Cardiac muscle cell (in vitro differentiated cells and primary cell): Measurements from ENCODE around the gene ULBP2. TPM values are rescaled to one million over a fixed set of nuclear protein-coding genes. Genes with fewer than 3 reads are reported as not detected.

Experiments used
- DNase-seq, 2 donors: peaks; one replicate each; pipeline versions ENCODE4 v3.0.0 to v3.0.0-alpha.2; 2010 to 2017; ENCODE audit warnings: low read depth in 1 of 2, low spot score in 1 of 2
- H3K27ac ChIP-seq: fragments of 200-600 bp; sonication (generic); 2 replicates; pipeline ENCODE4 v1.5.1; 2016
- H3K27me3 ChIP-seq: fragments of 200-600 bp; sonication (generic); 2 replicates; pipeline ENCODE4 v1.6.0; 2016; ENCODE audit warnings: control low read depth
- H3K36me3 ChIP-seq: fragments of 200-600 bp; sonication (generic); 2 replicates; pipeline ENCODE4 v1.5.1; 2016; ENCODE audit warnings: control low read depth
- H3K4me1 ChIP-seq: fragments of 200-600 bp; sonication (generic); 2 replicates; pipeline ENCODE4 v1.8.1; 2017; ENCODE audit warnings: low read depth, mild to moderate bottlenecking, mixed run types
- H3K4me3 ChIP-seq: fragments of 200-600 bp; sonication (generic); 2 replicates; pipeline ENCODE4 v1.5.1; 2016; ENCODE audit warnings: mild to moderate bottlenecking
- H3K9me3 ChIP-seq: fragments of 200-600 bp; sonication (generic); 2 replicates; pipeline ENCODE4 v1.5.1; 2017; ENCODE audit warnings: low read depth, mild to moderate bottlenecking, control low read depth
- polyA plus RNA-seq: library from polyadenylated mRNA; unstranded; fragments of >200 nt; fragmentation: Nextera tagmentation; extraction: Ambion mirVana; gene quantifications from 2 replicates; pipeline ENCODE4 v1.2.1, GENCODE V29; 2016
- total RNA-seq: library from RNA; depleted of rRNA; stranded (reverse); fragments of >200 nt; gene quantifications from 2 replicates; pipeline ENCODE4 v1.2.3, GENCODE V29; 2016
- TF ChIP-seq, protein P1 (sequence below): IDR thresholded peaks from 2 replicates; pipeline ENCODE4 v1.5.1; 2012; ENCODE audit warnings: low read depth, mild to moderate bottlenecking, low read length

The ULBP2 gene
- total and polyA plus RNA-seq, 2 experiments from 2014 or later, result not detected

DNA sequence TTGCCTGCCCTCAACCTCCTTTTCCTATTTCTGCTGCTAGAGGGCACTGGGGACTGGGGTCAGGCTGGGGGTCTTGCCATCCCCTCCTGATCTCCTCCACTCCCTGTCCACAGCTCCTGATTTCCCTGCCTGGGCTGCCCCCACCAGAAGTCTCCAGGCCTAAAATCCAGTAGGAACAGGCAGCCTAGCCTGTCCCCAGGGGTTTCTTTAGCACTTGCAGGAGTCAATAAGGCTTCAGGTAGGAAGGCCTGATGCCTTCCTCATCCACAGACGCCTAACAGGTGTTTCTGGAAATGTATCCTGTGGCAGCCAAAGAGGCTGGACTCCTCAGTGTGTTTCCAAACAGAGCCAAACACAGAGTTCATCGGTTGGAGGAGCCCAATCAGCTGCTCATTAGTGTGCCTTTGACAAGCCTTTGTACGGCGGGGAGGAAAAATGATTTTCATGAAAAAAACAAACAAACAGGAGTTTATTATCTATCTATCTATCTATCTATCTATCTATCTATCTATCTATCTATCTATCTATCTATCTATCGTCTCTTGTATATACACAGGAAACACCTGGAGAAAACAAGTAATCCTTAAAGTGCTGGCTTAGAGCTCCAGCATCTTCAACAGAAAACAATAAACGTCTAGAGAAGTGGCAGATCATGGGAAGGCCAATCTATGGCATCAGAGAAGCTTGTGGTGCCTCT, 40.2 kb upstream of the ULBP2 start:
- Histone ChIP-seq H3K36me3 (no peaks in the 10 kb centered on the region), H3K9me3 (no peaks in the 10 kb centered on the region), H3K4me1 (no peaks in the 10 kb centered on the region), H3K4me3 (no peak overlapping the region), H3K27ac (no peak overlapping the region), H3K27me3 (no peaks in the 10 kb centered on the region)
- TF ChIP-seq, protein P1, sequence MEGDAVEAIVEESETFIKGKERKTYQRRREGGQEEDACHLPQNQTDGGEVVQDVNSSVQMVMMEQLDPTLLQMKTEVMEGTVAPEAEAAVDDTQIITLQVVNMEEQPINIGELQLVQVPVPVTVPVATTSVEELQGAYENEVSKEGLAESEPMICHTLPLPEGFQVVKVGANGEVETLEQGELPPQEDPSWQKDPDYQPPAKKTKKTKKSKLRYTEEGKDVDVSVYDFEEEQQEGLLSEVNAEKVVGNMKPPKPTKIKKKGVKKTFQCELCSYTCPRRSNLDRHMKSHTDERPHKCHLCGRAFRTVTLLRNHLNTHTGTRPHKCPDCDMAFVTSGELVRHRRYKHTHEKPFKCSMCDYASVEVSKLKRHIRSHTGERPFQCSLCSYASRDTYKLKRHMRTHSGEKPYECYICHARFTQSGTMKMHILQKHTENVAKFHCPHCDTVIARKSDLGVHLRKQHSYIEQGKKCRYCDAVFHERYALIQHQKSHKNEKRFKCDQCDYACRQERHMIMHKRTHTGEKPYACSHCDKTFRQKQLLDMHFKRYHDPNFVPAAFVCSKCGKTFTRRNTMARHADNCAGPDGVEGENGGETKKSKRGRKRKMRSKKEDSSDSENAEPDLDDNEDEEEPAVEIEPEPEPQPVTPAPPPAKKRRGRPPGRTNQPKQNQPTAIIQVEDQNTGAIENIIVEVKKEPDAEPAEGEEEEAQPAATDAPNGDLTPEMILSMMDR, result no peak
- DNase-seq, result no peak

DNA sequence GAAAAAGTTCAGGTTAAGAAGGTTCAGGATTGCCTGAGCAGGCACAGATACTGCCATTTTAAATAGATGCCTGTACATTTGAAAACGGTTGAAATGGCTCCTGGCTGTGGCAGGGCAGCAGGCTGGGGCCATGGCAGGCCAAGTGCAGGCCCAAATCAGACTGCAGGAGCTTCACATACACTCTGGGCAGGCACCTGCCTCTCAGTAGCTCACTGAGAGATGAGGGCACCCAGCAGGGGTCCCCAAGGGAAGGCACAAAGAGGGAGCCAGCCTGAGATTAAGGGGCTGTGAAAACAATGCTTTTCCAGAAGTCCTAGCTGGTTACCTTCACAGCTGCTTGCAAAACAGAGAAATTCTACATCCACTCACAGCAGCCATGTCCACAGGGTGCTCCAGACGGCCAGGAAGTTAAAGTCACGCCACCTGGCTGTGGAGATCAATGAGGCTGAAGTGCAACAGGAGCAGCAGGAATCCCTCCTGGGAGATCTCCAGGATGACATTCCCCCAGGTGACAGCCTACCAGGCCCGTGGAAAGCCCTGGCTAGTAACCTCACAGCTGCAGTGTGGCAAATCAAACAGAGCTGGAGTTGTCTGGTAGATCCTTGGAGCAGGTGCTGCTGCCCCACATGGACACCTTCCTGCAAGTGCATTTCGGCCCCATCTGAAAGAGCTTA, 37.7 kb upstream of the ULBP2 start:
- H3K9me3 ChIP-seq, result no peaks in the 10 kb centered on the region
- H3K36me3 ChIP-seq, result no peaks in the 10 kb centered on the region
- H3K27me3 ChIP-seq, result no peaks in the 10 kb centered on the region
- no peak overlapping the region for H3K27ac ChIP-seq
- H3K4me1 ChIP-seq, result no peaks in the 10 kb centered on the region
- H3K4me3 ChIP-seq, result no peak overlapping the region
- DNase-seq, result no peak
- TF ChIP-seq, protein P1, result no peak

DNA sequence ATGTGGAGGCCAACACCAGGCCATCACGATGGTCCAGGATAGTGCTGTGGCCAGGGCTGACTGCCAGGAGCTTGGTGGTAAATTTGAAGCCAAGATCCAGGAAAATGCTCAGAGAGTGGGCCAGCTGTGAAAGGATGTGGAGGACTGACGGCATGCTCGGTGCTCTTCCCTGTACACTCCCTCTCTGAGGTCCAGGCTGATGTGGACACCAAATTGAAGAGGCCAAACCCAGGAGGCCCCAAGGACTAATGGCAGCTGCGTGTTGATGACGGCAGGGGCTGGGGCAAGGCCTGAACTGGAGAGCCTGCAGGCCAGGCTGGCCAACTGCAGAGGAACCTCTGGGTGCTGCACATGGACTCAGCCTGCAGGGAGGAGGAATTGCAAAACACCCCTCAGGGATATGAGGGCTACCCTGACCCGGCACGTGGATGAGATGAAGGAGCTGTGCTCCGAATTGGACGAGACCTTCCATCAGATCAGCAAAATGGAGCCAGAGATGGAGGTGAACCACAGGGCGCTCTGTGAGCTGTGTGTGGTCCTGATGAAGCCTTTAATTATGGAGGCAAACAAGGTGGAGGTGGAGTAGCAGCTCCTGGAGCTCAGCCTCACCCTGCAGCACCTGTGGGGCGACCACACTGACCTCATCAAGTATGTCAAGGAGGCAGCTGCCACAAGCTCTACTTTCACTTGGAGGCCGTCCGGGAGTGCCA, 37.0 kb upstream of the ULBP2 start:
- TF ChIP-seq, protein P1, result no peak
- Histone ChIP-seq H3K9me3 (no peaks in the 10 kb centered on the region), H3K27ac (no peak overlapping the region), H3K4me1 (no peaks in the 10 kb centered on the region), H3K4me3 (no peak overlapping the region), H3K27me3 (no peaks in the 10 kb centered on the region), H3K36me3 (no peaks in the 10 kb centered on the region)
- no peak for DNase-seq

DNA sequence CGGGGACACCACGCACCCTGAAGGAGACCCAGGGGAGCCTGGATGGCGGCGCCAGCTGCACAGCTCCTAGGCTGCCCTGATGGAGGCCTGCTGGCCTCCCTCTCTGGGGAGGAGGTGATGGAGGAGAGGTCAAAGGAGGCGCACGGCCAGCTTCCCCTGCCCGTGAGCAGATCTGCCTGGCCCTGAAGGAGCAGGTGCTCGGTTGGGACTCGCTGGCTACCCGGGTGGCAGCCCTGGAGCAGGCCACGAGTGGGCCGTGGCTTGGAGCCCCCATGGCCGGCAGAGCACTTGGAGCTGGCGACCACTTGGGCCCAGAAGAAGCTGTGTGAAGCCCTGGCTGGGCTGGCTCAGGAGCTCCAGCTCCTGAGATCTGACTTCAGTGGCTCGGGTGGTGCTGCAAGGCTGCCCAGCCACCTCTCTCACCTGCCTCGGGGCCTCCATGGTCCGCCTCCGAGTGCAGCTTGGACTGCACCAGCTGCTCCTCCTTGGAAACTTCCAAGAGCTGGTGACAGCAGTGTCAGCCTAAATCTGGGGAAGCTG, 36.4 kb upstream of the ULBP2 start:
- H3K9me3 ChIP-seq, result no peaks in the 10 kb centered on the region
- H3K27ac ChIP-seq, result no peak overlapping the region
- DNase-seq, result no peak
- no peak overlapping the region for H3K4me3 ChIP-seq
- H3K4me1 ChIP-seq, result no peaks in the 10 kb centered on the region
- H3K36me3 ChIP-seq, result no peaks in the 10 kb centered on the region
- TF ChIP-seq, protein P1, result no peak
- no peaks in the 10 kb centered on the region for H3K27me3 ChIP-seq

DNA sequence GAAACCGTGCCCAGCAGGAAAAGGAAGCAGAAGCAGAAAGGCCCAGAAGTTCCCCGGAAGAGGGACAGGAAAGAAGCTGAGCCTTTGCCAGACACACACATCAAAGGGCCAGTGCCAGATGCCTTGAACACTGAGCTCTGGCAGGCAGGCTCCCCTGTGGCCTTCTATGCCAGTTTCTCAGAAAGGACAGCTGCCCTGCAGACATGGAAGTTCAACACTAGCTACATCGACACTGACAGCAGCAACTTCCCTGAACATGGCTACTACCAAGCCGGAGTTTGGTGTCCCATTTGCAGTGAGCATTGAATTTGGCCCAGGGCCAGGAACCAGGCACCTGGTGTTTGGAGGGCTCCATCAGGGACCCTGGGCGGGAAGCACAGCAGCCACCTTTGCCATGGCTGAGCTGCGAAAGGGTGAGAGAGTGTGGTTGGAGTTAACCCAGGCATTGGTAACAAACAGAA, 35.9 kb upstream of the ULBP2 start:
- no peak for DNase-seq
- no peaks in the 10 kb centered on the region for H3K9me3 ChIP-seq
- H3K4me1 ChIP-seq, result no peaks in the 10 kb centered on the region
- H3K27me3 ChIP-seq, result no peaks in the 10 kb centered on the region
- no peaks in the 10 kb centered on the region for H3K36me3 ChIP-seq
- H3K4me3 ChIP-seq, result no peak overlapping the region
- TF ChIP-seq, protein P1, result no peak
- no peak overlapping the region for H3K27ac ChIP-seq
